Fibroblast of upper back skin (primary cell): ENCODE data around the gene ADGRG2.
A peak's percentile ranks its signal among the peaks of the same experiment; 100 is the strongest.

ENCODE experiments used
- DNase-seq: peaks from one replicate; pipeline ENCODE4 v3.0.0-alpha.2; 2013

The ADGRG2 gene

GRCh38 chrX:18949291-18949943 lies 172.9 kb downstream of the ADGRG2 start:
- no peak for DNase-seq

- no peak for DNase-seq
Observed at GRCh38 chrX:18946611-18947010, 175.7 kb downstream of the ADGRG2 start.

- DNase-seq, result peak; percentile 13
Observed at GRCh38 chrX:18946157-18946556, 176.1 kb downstream of the ADGRG2 start.

- no peak for DNase-seq
Observed at GRCh38 chrX:18945483-18945882, 176.8 kb downstream of the ADGRG2 start.

- no peak for DNase-seq
Observed at GRCh38 chrX:18944482-18944881, 177.8 kb downstream of the ADGRG2 start.

- no peak for DNase-seq
Observed at GRCh38 chrX:18941896-18942295, 180.4 kb downstream of the ADGRG2 start.
